Transverse colon (tissue), 4 donors: ENCODE data around the gene TRPM4. TPM values are rescaled to one million over a fixed set of nuclear protein-coding genes. Genes with fewer than 3 reads are reported as not detected.

ENCODE experiments used
- DNase-seq: peaks from one replicate; pipeline ENCODE4 v3.0.0-alpha.2; 2019
- H3K27ac ChIP-seq, 4 donors: fragments of 200-600 bp; sonication (generic); 2 replicates each; pipeline ENCODE4 v1.5.1; 2016 to 2018; ENCODE audit warnings: inconsistent platforms in 4 of 4
- H3K27me3 ChIP-seq: fragments of 200-600 bp; sonication (generic); 2 replicates; pipeline ENCODE4 v1.5.1; 2017; ENCODE audit warnings: inconsistent platforms
- H3K36me3 ChIP-seq, 4 donors: fragments of 200-600 bp; sonication (generic); 2 replicates each; pipeline ENCODE4 v1.5.1; 2017 to 2019; ENCODE audit warnings: inconsistent platforms in 4 of 4
- H3K4me1 ChIP-seq, 4 donors: fragments of 200-600 bp; sonication (generic); 2 replicates each; pipeline ENCODE4 v1.5.1; 2017 to 2020; ENCODE audit warnings: inconsistent platforms in 4 of 4
- H3K4me3 ChIP-seq, 4 donors: fragments of 200-600 bp; sonication (generic); 1 replicate in 1 of 4; 2 replicates in 3 of 4; pipeline versions ENCODE4 v1.5.1 to v1.6.1; 2017 to 2019; ENCODE audit warnings: inconsistent platforms in 4 of 4
- H3K9me3 ChIP-seq, 2 donors: fragments of 200-600 bp; sonication (generic); 2 replicates each; pipeline ENCODE4 v1.5.1; 2017 to 2019; ENCODE audit warnings: inconsistent platforms in 2 of 2
- EP300 ChIP-seq: sonication (generic); formaldehyde crosslinking; IDR thresholded peaks from one replicate; pipeline ENCODE4 v1.6.1; 2017; ENCODE audit warnings: antibody characterized with exemption, low read depth
- POLR2A ChIP-seq: fragments of 450-650 bp; IDR thresholded peaks from one replicate; pipeline ENCODE4 v1.6.1; 2016; ENCODE audit warnings: antibody characterized with exemption, mild to moderate bottlenecking, moderate library complexity
- POLR2AphosphoS5 ChIP-seq, 3 donors: sonication (generic); formaldehyde crosslinking; IDR thresholded peaks; one replicate each; pipeline ENCODE4 v1.6.1; 2016; ENCODE audit warnings: antibody characterized with exemption in 3 of 3
- WGBS, 2 donors: methylation state at CpG; one replicate each; pipeline ENCODE4 v1.1.5; 2018; ENCODE audit warnings: low coverage in 1 of 2; 5-methylcytosine and 5-hydroxymethylcytosine counted together
- in situ Hi-C, 4 donors: fragments of 200-750 bp; cut with MboI; loops; one replicate each; pipeline versions ENCODE4 v1.15.0 to v1.15.1; 2017; ENCODE audit warnings: low sequenced_read_pairs in 3 of 4, low pct_ligation_motif_present in 1 of 4, low pct_unique_long_range_greater_than_20kb in 1 of 4
- intact Hi-C: fragments of 100-400 bp; cut with DNase I; formaldehyde crosslinking; loops from one replicate; pipeline ENCODE4 v1.15.1; 2023; ENCODE audit warnings: low total_unique reads
- total RNA-seq, 4 donors: library from RNA; depleted of rRNA; stranded (reverse); fragments of >200 nt; gene quantifications; one replicate each; pipeline ENCODE4 v1.1.0, GENCODE V29; 2016
- TF ChIP-seq, protein P1 (sequence below), 5 experiments: fragments of 200-600 bp in 3 of 5; fragments of 450-650 bp in 2 of 5; sonication (generic) in 3 of 5; IDR thresholded peaks; 1 replicate in 2 of 5; 2 replicates in 3 of 5; pipeline ENCODE4 v1.5.1; 2016 to 2017; ENCODE audit warnings: antibody characterized with exemption in 5 of 5, inconsistent platforms in 3 of 5, mild to moderate bottlenecking in 2 of 5, moderate library complexity in 1 of 5

The TRPM4 gene
- total RNA-seq, 4 donors from 2014 or later: 247 to 884 (median 568) TPM

DNA sequence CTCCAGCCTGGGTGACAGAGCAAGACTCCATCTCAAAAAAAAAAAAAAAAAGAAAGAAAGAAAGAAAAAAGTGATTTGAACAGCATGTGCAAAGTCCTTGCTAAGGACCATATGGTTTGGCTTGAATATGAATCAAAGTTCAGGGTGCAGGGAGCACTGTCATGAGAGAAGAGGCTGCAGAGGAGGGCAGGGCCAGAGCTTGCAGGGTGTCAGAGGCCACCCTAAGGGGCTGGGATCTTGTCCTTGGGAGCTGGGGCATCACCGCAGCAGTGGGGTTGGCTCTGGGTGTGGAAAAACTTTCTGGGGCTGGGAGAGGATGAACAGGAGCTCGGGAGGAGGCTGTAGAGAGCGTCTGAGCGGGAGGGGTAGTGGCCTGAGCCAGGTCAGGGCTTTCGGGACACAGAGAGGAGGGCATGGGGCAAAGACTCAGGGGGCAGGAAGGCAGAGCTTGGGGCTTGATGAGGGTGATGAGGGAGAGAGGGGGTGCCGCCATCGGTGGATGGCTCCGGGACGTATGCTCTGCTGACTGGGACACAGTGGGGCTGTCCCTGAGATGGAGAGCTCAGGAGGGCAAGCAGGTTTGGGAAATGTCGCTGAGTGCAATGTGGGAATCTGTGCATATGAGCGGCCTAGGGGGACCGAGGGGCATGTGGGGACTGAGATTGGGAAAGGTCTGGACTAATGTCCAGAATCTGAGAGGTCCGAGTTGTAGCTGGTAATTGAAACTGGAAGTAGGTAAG lies 3.0 kb downstream of the TRPM4 start:
- Histone ChIP-seq H3K27me3 (no peaks in the 10 kb centered on the region), H3K36me3 (no peaks in the 10 kb centered on the region), H3K9me3 (no peaks in the 10 kb centered on the region), H3K4me1 (peaks cover 16 to 75% (median 40%) of the 10 kb centered on the region in 4 donors), H3K4me3 (no peak overlapping the region), H3K27ac (peak overlapping the region; percentile 20 to 96 (median 94))
- in situ Hi-C loops (no loop called here), intact Hi-C loops (no loop called here)
- no peak for DNase-seq
- 83 to 92% methylated on average over 5 to 13 of the region's 13 CpGs for WGBS, 2 donors
- TF ChIP-seq POLR2A: peak; percentile 14
- TF ChIP-seq EP300: no peak
- peak in 1 of 3 donors; percentile 42 for TF ChIP-seq POLR2AphosphoS5 (IDR thresholded peaks at IDR 0.05)

DNA sequence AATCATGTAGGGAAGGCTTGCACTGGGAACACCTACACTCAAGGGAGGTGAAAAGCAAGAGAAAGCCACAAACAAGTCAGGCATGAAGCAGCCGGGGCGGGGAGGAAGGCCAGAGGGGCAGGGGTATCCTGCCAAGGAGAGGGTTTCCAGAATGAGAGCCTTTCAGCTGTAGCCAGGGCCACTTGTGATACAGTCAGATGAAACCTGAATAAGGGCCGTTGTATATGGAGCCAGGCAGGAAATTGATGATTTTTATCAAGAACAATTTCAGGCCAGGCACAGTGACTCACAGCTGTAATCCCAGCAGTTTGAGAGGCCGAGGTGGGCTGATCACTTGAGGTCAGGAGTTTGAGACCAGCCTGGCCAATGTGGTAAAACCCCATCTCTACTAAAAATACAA lies 4.4 kb downstream of the TRPM4 start:
- intact Hi-C loops: no loop called here
- no peak for DNase-seq
- peak overlapping the region in 3 of 4 donors; percentile 21 to 88 (median 45) for H3K27ac ChIP-seq

DNA sequence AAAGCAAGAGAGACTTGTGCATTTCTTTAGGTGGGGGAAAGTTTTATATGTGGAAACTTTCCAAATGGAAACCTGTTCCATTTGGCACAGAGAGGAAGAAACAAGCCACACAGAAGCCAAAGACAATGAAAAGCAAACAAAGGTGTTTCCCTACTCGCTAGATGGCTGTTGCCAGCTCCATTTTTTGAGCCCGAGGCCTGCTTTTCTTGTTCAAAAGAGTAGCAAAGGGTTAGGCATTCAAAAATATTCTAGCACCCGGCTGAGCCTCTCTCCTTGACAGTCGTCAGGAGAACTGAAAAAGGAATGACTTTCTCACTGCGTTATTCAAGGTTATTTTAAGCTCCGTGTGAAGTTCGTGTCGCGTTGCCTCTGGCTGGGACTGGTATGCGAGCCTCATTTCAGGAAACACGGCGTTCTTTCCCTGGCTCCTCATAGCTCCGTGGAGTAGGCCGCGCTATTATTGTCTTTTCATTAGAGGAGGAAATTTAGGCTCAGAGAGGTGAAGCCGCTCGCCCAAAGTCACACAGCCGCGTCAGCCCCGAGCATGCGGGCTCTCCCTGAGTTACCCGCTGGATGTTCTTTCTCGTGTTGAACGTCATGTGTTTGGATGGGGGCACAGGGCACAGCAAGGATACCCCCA lies 7.6 kb downstream of the TRPM4 start:
- peak; percentile 25 for DNase-seq
- TF ChIP-seq POLR2A (no peak), POLR2AphosphoS5 (IDR thresholded peaks at IDR 0.05) (peak in 1 of 3 donors; percentile 23)

More for the DNA sequence above, 4.4 kb downstream of the TRPM4 start:
- Histone ChIP-seq H3K9me3 (no peaks in the 10 kb centered on the region), H3K4me3 (no peak overlapping the region), H3K27me3 (no peaks in the 10 kb centered on the region), H3K36me3 (no peaks in the 10 kb centered on the region), H3K4me1 (peaks cover 18 to 81% (median 45%) of the 10 kb centered on the region in 4 donors)
- TF ChIP-seq, protein P1, sequence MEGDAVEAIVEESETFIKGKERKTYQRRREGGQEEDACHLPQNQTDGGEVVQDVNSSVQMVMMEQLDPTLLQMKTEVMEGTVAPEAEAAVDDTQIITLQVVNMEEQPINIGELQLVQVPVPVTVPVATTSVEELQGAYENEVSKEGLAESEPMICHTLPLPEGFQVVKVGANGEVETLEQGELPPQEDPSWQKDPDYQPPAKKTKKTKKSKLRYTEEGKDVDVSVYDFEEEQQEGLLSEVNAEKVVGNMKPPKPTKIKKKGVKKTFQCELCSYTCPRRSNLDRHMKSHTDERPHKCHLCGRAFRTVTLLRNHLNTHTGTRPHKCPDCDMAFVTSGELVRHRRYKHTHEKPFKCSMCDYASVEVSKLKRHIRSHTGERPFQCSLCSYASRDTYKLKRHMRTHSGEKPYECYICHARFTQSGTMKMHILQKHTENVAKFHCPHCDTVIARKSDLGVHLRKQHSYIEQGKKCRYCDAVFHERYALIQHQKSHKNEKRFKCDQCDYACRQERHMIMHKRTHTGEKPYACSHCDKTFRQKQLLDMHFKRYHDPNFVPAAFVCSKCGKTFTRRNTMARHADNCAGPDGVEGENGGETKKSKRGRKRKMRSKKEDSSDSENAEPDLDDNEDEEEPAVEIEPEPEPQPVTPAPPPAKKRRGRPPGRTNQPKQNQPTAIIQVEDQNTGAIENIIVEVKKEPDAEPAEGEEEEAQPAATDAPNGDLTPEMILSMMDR (IDR thresholded peaks at IDR 0.05): no peak
- TF ChIP-seq POLR2AphosphoS5 (IDR thresholded peaks at IDR 0.05) (no peak), POLR2A (no peak), EP300 (no peak)
- 40% methylated on average over 4 of the region's 4 CpGs; no CpG with 5 or more reads in 1 of the 2 donors for WGBS, 2 donors
- in situ Hi-C loops: no loop called here

DNA sequence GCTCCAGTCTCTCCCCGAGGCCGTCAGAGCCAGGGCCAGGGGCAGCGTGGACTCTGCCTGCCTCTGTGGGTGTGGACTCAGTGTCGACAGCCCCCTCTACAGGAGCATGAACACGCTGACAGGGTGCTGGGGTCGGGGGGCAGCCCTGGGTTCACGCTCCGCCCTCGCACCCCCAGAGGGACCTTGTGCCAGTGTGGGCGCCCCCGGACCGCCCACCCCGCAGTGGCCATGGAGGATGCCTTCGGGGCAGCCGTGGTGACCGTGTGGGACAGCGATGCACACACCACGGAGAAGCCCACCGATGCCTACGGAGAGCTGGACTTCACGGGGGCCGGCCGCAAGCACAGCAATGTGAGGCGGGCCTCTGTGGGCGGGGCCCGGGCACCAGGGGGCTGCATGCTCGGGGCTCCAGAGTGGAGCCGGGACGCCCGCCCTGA lies 8.3 kb downstream of the TRPM4 start:
- 35% methylated on average over 30 of the region's 30 CpGs; no CpG with 5 or more reads in 1 of the 2 donors for WGBS, 2 donors
- Histone ChIP-seq H3K9me3 (no peaks in the 10 kb centered on the region), H3K4me3 (peak overlapping the region in 3 of 4 donors; percentile 9 to 39 (median 30)), H3K36me3 (peaks cover 0 to 6% (median 0%) of the 10 kb centered on the region in 4 donors), H3K27ac (peak overlapping the region; percentile 81 to 89 (median 87)), H3K27me3 (no peaks in the 10 kb centered on the region), H3K4me1 (peaks cover 14 to 76% (median 37%) of the 10 kb centered on the region in 4 donors)
- TF ChIP-seq, protein P1 (IDR thresholded peaks at IDR 0.05): peak in 1 of 5 experiments; percentile 28
- TF ChIP-seq POLR2A: no peak
- no peak for TF ChIP-seq EP300
- DNase-seq: peak; percentile 22
- intact Hi-C loops (loop anchor here (1.0 kb wide), 1 partner anchor 23 kb away; no protein-coding TSS in a partner anchor), in situ Hi-C loops (no loop called here)

More for the DNA sequence above, 7.6 kb downstream of the TRPM4 start:
- peak overlapping the region; percentile 81 to 89 (median 87) for H3K27ac ChIP-seq
- in situ Hi-C loops (no loop called here), intact Hi-C loops (no loop called here)
- H3K27me3 ChIP-seq: no peaks in the 10 kb centered on the region
- 41 to 51% methylated on average over 11 to 21 of the region's 24 CpGs for WGBS, 2 donors
- no peaks in the 10 kb centered on the region for H3K36me3 ChIP-seq
- H3K4me1 ChIP-seq: peaks cover 14 to 78% (median 39%) of the 10 kb centered on the region in 4 donors
- H3K9me3 ChIP-seq: no peaks in the 10 kb centered on the region
- H3K4me3 ChIP-seq: peak overlapping the region in 2 of 4 donors; percentile 30 to 39

DNA sequence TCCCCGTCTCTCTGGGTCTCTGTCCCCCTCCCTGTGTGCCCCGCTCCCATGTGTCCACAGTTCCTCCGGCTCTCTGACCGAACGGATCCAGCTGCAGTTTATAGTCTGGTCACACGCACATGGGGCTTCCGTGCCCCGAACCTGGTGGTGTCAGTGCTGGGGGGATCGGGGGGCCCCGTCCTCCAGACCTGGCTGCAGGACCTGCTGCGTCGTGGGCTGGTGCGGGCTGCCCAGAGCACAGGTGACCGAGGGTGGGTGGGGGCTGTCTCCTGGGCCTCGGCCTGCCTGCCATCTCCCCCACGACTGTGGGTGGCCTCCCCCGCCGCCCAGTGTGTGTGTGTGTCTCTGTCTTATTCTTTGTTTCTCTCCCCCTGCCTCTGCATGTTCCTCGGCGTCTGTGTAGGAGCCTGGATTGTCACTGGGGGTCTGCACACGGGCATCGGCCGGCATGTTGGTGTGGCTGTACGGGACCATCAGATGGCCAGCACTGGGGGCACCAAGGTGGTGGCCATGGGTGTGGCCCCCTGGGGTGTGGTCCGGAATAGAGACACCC lies 10.3 kb downstream of the TRPM4 start:
- no peak for TF ChIP-seq EP300
- TF ChIP-seq, protein P1 (IDR thresholded peaks at IDR 0.05): no peak
- no peak for TF ChIP-seq POLR2AphosphoS5 (IDR thresholded peaks at IDR 0.05)
- no peak for TF ChIP-seq POLR2A
- no peaks in the 10 kb centered on the region for H3K27me3 ChIP-seq
- peak overlapping the region; percentile 66 to 89 (median 84) for H3K27ac ChIP-seq
- whole genome bisulfite sequencing, 2 donors: 43 to 50% methylated on average over 1 to 25 of the region's 25 CpGs
- peaks cover 14 to 61% (median 40%) of the 10 kb centered on the region in 4 donors for H3K4me1 ChIP-seq
- in situ Hi-C loops (no loop called here), intact Hi-C loops (no loop called here)
- peaks cover 0 to 14% (median 5%) of the 10 kb centered on the region in 4 donors for H3K36me3 ChIP-seq
- peak overlapping the region in 2 of 4 donors; percentile 14 to 39 for H3K4me3 ChIP-seq
- DNase-seq: peak; percentile 22
- H3K9me3 ChIP-seq: no peaks in the 10 kb centered on the region
